Spleen (tissue), 11 donors: ENCODE results near the gene GMNN. TPM values are rescaled to one million over a fixed set of nuclear protein-coding genes. Genes with fewer than 3 reads are reported as not detected.

Source experiments
- DNase-seq: peaks from one replicate; pipeline ENCODE4 v3.0.0-alpha.2; 2020
- H3K27ac ChIP-seq, 8 donors: fragments of 200-600 bp; sonication (generic) in 7 of 8; 1 replicate in 4 of 8; 2 replicates in 4 of 8; pipeline versions ENCODE4 v1.5.0 to v1.8.0; 2016 to 2021; ENCODE audit warnings: inconsistent platforms in 4 of 8, mild to moderate bottlenecking in 4 of 8, moderate library complexity in 1 of 8
- H3K27me3 ChIP-seq, 7 donors: fragments of 200-600 bp; sonication (generic) in 6 of 7; replicated peaks in 1 of 7; 1 replicate in 4 of 7; 2 replicates in 3 of 7; pipeline versions ENCODE4 v1.5.0 to v1.8.0; 2016 to 2021; ENCODE audit warnings: inconsistent platforms in 3 of 7, mild to moderate bottlenecking in 1 of 7
- H3K36me3 ChIP-seq, 6 donors: fragments of 200-600 bp; sonication (generic) in 5 of 6; 1 replicate in 4 of 6; 2 replicates in 2 of 6; pipeline versions ENCODE4 v1.5.0 to v1.8.0; 2016 to 2021; ENCODE audit warnings: inconsistent platforms in 2 of 6
- H3K4me1 ChIP-seq, 6 donors: fragments of 200-600 bp; sonication (generic) in 5 of 6; 1 replicate in 3 of 6; 2 replicates in 3 of 6; pipeline versions ENCODE4 v1.5.0 to v1.8.0; 2016 to 2021; ENCODE audit warnings: inconsistent platforms in 3 of 6
- H3K4me3 ChIP-seq, 8 donors: fragments of 200-600 bp; sonication (generic) in 7 of 8; 1 replicate in 4 of 8; 2 replicates in 4 of 8; pipeline versions ENCODE4 v1.5.0 to v1.8.0; 2016 to 2021; ENCODE audit warnings: inconsistent platforms in 4 of 8, mild to moderate bottlenecking in 4 of 8, moderate library complexity in 2 of 8
- H3K9me3 ChIP-seq, 8 donors: fragments of 200-600 bp; sonication (generic) in 7 of 8; 1 replicate in 4 of 8; 2 replicates in 4 of 8; pipeline versions ENCODE4 v1.5.0 to v1.8.0; 2016 to 2021; ENCODE audit warnings: inconsistent platforms in 4 of 8
- CTCF ChIP-seq, 11 experiments: fragments of 200-600 bp in 7 of 11; fragments of 450-650 bp in 4 of 11; sonication (generic) in 4 of 11; IDR thresholded peaks in 8 of 11; conservative IDR thresholded peaks in 3 of 11; 1 replicate in 7 of 11; 2 replicates in 4 of 11; pipeline versions ENCODE4 v1.4.0 to v1.8.0; 2016 to 2021; ENCODE audit warnings: antibody characterized with exemption in 11 of 11, inconsistent platforms in 4 of 11, mild to moderate bottlenecking in 1 of 11
- POLR2A ChIP-seq, 3 donors: fragments of 450-650 bp; IDR thresholded peaks; one replicate each; pipeline ENCODE4 v1.5.1; 2017; ENCODE audit warnings: antibody characterized with exemption in 3 of 3, mild to moderate bottlenecking in 1 of 3
- POLR2AphosphoS5 ChIP-seq, 3 donors: sonication (generic); formaldehyde crosslinking; IDR thresholded peaks; one replicate each; pipeline ENCODE4 v1.5.1; 2017; ENCODE audit warnings: antibody characterized with exemption in 3 of 3
- WGBS, 5 donors: extraction: QIAGEN DNeasy Blood & Tissue Kit in 3 of 5; methylation state at CpG; one replicate each; pipeline versions ENCODE4 v1.1.5 to v1.1.7; 2013 to 2018; 5-methylcytosine and 5-hydroxymethylcytosine counted together
- intact Hi-C: fragments of 100-400 bp; cut with DNase I; formaldehyde crosslinking; loops from one replicate; pipeline ENCODE4 v1.15.0; 2023; ENCODE audit warnings: low total_unique reads
- polyA plus RNA-seq, 3 donors: library from polyadenylated mRNA; stranded (reverse); fragments of 200-250 nt; gene quantifications; one replicate each; pipeline ENCODE4 v1.2.1, GENCODE V29; 2013
- total RNA-seq, 7 donors: library from RNA; depleted of rRNA in 3 of 7; stranded (reverse); fragments of >200 nt in 3 of 7; fragmentation: NEBNext Ultra II Directional in 4 of 7; extraction: Animal tissue kit (Norgen Biotek cat#: 25700) in 4 of 7; gene quantifications; one replicate each; pipeline versions ENCODE4 v1.1.0 to v1.2.1, GENCODE V29; 2016 to 2021
- donor health status: healthy with polysubstance abuse.
- donor health status: DM: no; HTN: no; CAD: no; lungs with moderate emphysema.
- donor health status: DM: no; HTN: no; CAD: no.
- donor health status: Bipolar disorder and iron deficiency.
- donor health status: healthy.
- donor health status: DM: no; HTN: no; CAD: no.
- donor health status: DM: yes; HTN: yes; CAD: no.

GMNN gene
- total and polyA plus RNA-seq, 10 donors = 11.1 to 32.3 (median 16.1) TPM

- Histone ChIP-seq H3K4me1 (peaks cover 10 to 61% (median 34%) of the 10 kb centered on the region in 6 donors), H3K36me3 (peaks cover 0 to 36% (median 15%) of the 10 kb centered on the region in 6 donors), H3K27me3 (no peaks in the 10 kb centered on the region), H3K9me3 (no peaks in the 10 kb centered on the region), H3K27ac (no peak overlapping the region), H3K4me3 (no peak overlapping the region)
- intact Hi-C loops = loop anchor here (10.0 kb wide), 1 partner anchor 54 kb away; no protein-coding TSS in a partner anchor
- no peak for DNase-seq
- TF ChIP-seq CTCF (IDR thresholded peaks at IDR 0.05 in 8 of 11, conservative IDR thresholded peaks at IDR 0.05 in 3 of 11) (no peak), POLR2A (IDR thresholded peaks at IDR 0.05) (no peak), POLR2AphosphoS5 (IDR thresholded peaks at IDR 0.05) (no peak)
Measured at GRCh38 chr6:24778878-24779277, 4.1 kb downstream of the GMNN start.

DNA sequence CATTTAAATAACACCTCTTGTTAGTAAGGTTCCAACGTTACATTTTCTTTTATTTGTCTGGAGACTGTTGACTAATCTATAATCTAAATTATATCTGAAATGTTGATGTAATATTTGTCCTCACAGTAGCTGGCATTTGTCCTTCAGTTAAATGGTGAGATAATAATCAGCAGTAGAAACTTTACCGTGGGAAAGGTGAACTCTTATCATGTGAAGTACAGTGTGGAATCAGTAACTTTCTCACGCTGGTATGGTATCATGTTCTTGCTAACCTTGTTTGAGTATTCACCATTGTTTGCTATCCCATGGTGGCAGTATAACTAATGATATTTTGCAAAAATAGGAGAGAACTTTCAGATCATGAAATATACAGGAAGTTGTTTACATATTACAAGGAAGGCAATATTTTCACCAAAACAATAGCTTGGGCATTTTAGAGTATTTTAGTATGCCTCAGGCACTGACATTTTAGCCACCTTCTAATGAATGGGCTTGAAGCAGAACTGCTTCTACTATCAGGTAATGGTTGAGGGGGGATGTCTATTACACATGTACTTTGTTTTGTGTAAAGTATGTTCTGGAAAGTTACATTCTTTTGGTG lies 4.8 kb downstream of the GMNN start:
- 57 to 77% (median 66%) methylated on average over 3 of the region's 3 CpGs for WGBS, 5 donors
- Histone ChIP-seq H3K4me3 (no peak overlapping the region), H3K27me3 (no peaks in the 10 kb centered on the region), H3K27ac (no peak overlapping the region), H3K4me1 (peaks cover 10 to 55% (median 30%) of the 10 kb centered on the region in 6 donors), H3K36me3 (peaks cover 0 to 42% (median 18%) of the 10 kb centered on the region in 6 donors), H3K9me3 (no peaks in the 10 kb centered on the region)
- TF ChIP-seq POLR2A (IDR thresholded peaks at IDR 0.05) = no peak
- no peak for TF ChIP-seq POLR2AphosphoS5 (IDR thresholded peaks at IDR 0.05)
- TF ChIP-seq CTCF (IDR thresholded peaks at IDR 0.05 in 8 of 11, conservative IDR thresholded peaks at IDR 0.05 in 3 of 11) = no peak
- intact Hi-C loops = loop anchor here (10.0 kb wide), 1 partner anchor 55 kb away; no protein-coding TSS in a partner anchor
- DNase-seq = no peak

- DNase-seq = no peak
- H3K27me3 ChIP-seq = no peaks in the 10 kb centered on the region
- no peaks in the 10 kb centered on the region for H3K9me3 ChIP-seq
- WGBS, 5 donors = 92 to 99% (median 94%) methylated on average over 4 of the region's 4 CpGs
- peaks cover 10 to 54% (median 30%) of the 10 kb centered on the region in 6 donors for H3K4me1 ChIP-seq
- H3K4me3 ChIP-seq = no peak overlapping the region
- no peak for TF ChIP-seq CTCF (IDR thresholded peaks at IDR 0.05 in 8 of 11, conservative IDR thresholded peaks at IDR 0.05 in 3 of 11)
- no peak for TF ChIP-seq POLR2A (IDR thresholded peaks at IDR 0.05)
- no peak for TF ChIP-seq POLR2AphosphoS5 (IDR thresholded peaks at IDR 0.05)
- H3K27ac ChIP-seq = no peak overlapping the region
- H3K36me3 ChIP-seq = peaks cover 0 to 49% (median 22%) of the 10 kb centered on the region in 6 donors
- intact Hi-C loops = no loop called here
Measured at GRCh38 chr6:24780206-24780605, 5.5 kb downstream of the GMNN start.

GRCh38 chr6:24788031-24788665 lies 13.4 kb downstream of the GMNN start:
- no peaks in the 10 kb centered on the region for H3K9me3 ChIP-seq
- H3K27me3 ChIP-seq = no peaks in the 10 kb centered on the region
- TF ChIP-seq POLR2A (IDR thresholded peaks at IDR 0.05) = no peak
- no peak for TF ChIP-seq CTCF (IDR thresholded peaks at IDR 0.05 in 8 of 11, conservative IDR thresholded peaks at IDR 0.05 in 3 of 11)
- no peak for TF ChIP-seq POLR2AphosphoS5 (IDR thresholded peaks at IDR 0.05)
- intact Hi-C loops = no loop called here
- H3K4me1 ChIP-seq = no peaks in the 10 kb centered on the region
- peaks cover 0 to 64% (median 25%) of the 10 kb centered on the region in 6 donors for H3K36me3 ChIP-seq
- no peak overlapping the region for H3K4me3 ChIP-seq
- no peak for DNase-seq
- 85 to 95% (median 94%) methylated on average over 4 of the region's 4 CpGs for WGBS, 5 donors
- no peak overlapping the region for H3K27ac ChIP-seq
